Fibroblast of villous mesenchyme (primary cell): ENCODE data around the gene MAGEA2. TPM values are rescaled to one million over a fixed set of nuclear protein-coding genes. Genes with fewer than 3 reads are reported as not detected.

Experiments
- total RNA-seq: library from RNA; depleted of rRNA; stranded (reverse); fragments of >200 nt; gene quantifications from 2 replicates; pipeline ENCODE4 v1.2.3, GENCODE V29; 2012

The MAGEA2 gene
- total RNA-seq, 1 donor = not detected

Other genes starting within 250 kb of the MAGEA2 start
- under 0.01 TPM in 1 of 2 replicates, not detected in the other for gene GABRQ, start 115.9 kb downstream of the MAGEA2 start, total RNA-seq
- gene MAGEA3, start 55.0 kb downstream of the MAGEA2 start, total RNA-seq = not detected in 2 replicates
- not detected in 2 replicates for gene CSAG2, start 44.6 kb downstream of the MAGEA2 start, total RNA-seq
- gene MAGEA2B, start 39.2 kb downstream of the MAGEA2 start, total RNA-seq = not detected in 2 replicates
- gene CSAG1, start 20.1 kb downstream of the MAGEA2 start, total RNA-seq = not detected in 2 replicates
- not detected in 2 replicates for gene MAGEA12, start 20.1 kb downstream of the MAGEA2 start, total RNA-seq
- not detected in 2 replicates for gene CSAG3, start 5.4 kb upstream of the MAGEA2 start, total RNA-seq
- not detected in 2 replicates for gene MAGEA6, start 15.8 kb upstream of the MAGEA2 start, total RNA-seq
- 39.9 and 46.2 TPM in 2 replicates for gene CETN2, start 76.9 kb upstream of the MAGEA2 start, total RNA-seq
- gene NSDHL, start 77.2 kb upstream of the MAGEA2 start, total RNA-seq = 23.8 and 28.5 TPM in 2 replicates
- gene ZNF185, start 144.2 kb upstream of the MAGEA2 start, total RNA-seq = 2.9 and 3.9 TPM in 2 replicates
- gene PNMA5, start 240.3 kb upstream of the MAGEA2 start, total RNA-seq = 0.64 TPM in 1 of 2 replicates, not detected in the other